GM21367 (cell line): Measurements from ENCODE around the gene TPP1.

ENCODE experiments used
- ATAC-seq: cut with Tn5 transposase; IDR thresholded peaks from one replicate; pipeline ENCODE4 v1.9.1; 2021; ENCODE audit not compliant: unreplicated experiment

The TPP1 gene

GRCh38 chr11:6566704-6567370 lies 52.4 kb downstream of the TPP1 start:
- no peak for ATAC-seq

DNA sequence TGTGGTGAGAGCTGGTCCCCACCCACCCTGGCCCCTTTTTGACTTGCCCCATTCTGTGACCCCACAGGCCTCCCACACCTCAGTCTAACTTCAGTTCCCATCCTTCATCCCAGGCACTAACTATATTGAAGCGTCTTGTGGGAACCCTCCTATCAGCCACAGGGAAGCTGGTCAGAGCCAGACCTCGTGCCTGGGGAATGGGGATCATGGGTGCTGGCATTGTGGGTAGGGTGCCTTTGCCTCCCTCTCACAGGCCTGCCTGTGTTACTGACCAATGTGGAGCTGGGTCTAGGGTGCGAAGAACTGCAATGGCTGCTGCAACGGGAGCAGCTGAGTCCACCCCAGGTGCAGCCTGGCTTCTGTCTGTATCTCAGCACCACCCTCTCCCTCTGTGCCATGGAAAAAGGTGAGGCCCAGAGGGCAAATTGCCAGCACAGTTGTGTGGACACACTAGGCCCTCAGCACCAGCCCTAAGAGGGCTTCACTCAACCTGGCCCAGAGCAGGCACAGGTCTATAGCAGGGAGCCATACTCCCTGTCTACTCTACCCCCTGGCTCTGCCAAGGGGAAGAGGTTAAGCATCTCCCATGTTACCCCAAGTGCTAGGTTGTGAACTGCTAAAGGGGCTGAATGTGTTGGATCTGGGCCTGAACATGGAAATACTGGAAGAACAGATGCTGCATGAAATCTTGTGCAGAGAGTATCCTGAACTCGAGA lies 53.1 kb downstream of the TPP1 start:
- no peak for ATAC-seq

- ATAC-seq = no peak
These were observed 53.9 kb downstream of the TPP1 start for GRCh38 chr11:6565325-6565724.

DNA sequence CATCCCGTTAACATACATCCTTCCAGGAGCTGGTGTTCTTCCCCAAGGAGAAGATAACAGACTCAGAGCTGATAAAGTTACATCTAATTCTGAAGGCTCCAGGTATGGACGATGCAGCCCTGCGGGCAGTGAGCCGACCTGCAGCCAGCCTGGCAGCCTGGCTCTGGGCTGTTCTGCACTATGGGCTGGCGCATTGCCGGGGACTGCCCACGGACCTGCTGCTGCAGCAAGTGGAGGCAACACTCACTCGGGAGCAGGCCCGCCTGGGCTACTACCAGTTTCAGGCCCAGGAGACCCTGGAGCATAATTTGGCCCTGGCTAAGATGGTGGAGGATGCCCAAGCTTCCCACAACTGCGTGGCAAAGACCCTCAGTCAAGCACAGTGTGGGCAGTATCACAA lies 55.6 kb downstream of the TPP1 start:
- no peak for ATAC-seq

DNA sequence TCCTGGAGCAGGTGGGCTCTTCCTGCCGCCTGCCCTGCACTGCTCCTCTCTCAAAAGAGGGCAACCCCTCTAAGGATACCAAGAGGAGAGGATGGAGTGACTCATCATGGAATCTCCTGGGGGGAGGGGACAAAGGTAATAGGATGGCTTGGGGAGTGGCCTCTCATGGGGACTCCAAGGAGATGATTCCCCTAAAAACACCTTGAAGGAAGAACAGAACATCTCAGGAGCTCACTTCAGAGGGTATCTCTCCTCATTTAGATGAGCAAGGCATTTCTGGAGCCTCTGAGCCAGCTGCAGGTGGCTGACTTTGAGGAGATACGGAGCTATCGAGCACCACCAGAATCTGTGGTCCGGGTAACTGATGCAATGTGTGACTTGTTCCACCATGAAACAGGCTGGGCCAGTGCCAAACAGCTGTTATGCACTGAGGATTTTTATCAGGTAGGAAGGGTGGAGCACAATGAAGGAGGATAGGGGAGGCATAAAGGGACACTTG lies 56.1 kb downstream of the TPP1 start:
- ATAC-seq = no peak
